Hypothalamus (tissue), 51 donors: ENCODE data around the gene ZNF391.
"Not testable (repeated sequence)": the region's sequence is repeated elsewhere in the genome, so short reads cannot be mapped to it uniquely, and the experiment has no call there.

Experiments used
- DNase-seq, 51 donors: peaks; one replicate each; lab custom pipeline; 2025; lab: John Stamatoyannopoulos, UW

The ZNF391 gene

DNA sequence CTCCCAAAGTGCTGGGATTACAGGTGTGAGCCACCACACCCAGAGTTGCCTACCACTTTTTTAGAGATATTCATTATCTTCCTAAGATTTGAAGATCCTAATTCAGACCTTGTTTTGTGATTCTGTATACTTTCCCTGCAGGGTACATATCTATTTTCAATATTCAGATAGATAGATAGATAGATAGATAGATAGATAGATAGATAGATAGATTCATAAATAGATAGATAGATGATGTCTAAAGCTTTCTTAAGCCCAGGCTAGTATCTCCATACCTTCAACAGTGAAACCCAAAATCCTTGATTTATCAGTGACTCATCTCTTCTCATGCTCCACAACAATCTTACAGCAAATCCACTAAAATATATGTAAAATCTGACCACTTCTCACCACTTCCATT lies 30.8 kb downstream of the ZNF391 start:
- no peak for DNase-seq

DNA sequence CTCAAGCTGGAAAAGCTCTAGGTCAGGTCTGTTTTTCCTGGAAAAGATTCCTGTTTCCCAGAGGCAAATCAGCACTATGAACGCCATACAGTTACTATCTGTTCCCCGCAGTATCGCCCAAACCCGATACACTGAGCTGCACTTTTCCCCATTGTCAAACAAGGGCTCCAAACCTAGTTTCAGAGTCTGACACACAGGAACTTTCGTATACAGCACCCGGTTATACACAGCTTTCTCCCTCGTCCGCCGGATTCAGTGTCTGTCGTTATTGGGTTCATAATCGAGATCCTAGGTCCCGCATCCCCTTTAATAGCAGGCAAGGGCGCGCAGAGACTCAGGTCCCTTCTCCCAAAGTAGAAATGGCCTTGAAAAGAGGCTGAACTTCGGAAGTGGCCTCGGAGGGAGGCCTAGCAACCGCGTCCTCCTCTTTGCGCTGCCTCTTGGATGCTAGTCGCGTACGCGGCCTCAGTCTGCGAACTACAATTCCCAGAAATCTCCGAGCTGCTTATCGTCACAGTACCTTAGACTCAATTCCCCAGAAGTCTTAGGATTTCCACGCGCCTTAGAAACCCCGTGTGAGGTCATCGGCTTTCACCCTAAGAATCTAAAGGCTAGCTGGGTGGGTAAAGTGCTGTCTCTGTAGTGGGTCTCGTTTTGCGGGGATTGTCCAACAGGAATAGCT lies 34.2 kb downstream of the ZNF391 start:
- peak in 19 of 51 donors; percentile 1 to 23 (median 7) for DNase-seq

DNA sequence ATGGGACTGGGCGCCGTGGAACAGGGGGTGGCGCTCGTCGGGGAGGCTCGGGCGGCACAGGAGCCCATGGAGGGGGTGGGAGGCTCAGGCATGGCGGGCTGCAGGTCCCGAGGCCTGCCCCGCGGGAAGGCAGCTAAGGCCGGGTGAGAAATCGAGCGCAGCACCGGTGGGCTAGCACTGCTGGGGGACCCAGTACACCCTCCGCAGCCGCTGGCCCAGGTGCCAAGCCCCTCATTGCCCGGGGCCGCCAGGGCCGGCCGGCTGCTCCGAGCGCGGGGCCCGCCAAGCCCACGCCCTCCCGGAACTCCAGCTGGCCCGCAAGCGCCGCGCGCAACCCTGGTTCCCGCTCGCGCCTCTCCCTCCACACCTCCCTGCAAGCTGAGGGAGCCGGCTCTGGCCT lies 36.3 kb downstream of the ZNF391 start:
- DNase-seq: not testable (repeated sequence)

DNA sequence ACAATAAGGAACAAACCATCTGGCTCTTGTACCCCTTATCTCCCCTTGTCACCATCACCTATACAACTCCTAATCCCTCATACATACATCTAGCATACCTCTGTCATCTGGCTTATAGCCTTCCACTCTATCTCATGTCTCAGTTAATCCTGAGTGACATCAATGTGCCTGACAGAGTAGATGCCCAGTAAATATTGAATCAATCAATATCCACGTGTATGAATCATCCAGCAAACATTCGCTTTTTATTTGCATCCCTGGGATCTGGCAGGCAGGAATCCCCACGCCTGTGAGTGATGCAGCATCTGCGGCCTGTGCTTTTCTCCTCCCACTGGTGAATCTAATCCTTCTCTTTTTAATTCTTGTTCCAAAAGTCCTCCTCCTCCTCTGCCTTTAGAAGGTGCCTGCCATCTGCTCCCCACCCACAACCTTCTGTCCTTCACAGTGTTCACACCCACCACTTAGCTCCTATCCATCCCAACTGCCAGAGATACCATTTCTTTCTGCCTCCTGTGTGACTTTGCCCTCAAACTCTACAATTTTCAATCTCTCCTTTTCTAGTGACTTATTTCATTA lies 37.6 kb downstream of the ZNF391 start:
- peak in 2 of 51 donors; percentile 33 to 39 for DNase-seq

DNA sequence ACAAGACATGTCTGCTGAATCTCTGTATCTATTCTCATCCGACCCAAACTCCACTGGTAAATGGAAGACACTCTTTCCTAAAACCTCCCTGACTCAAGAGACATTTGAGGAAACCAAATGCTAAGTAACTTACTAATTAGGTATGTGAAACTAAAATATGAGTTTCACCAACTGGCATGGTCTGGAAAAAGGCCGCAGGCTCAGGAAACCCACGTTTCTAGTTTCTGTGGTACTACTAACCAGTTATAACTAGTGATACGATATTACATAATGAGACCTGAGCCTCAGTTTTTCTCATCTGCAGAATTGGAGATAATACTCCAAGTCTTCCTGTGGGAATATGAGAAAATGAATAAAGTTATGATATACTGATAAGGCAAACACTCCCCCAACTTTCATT lies 39.9 kb downstream of the ZNF391 start:
- no peak for DNase-seq

DNA sequence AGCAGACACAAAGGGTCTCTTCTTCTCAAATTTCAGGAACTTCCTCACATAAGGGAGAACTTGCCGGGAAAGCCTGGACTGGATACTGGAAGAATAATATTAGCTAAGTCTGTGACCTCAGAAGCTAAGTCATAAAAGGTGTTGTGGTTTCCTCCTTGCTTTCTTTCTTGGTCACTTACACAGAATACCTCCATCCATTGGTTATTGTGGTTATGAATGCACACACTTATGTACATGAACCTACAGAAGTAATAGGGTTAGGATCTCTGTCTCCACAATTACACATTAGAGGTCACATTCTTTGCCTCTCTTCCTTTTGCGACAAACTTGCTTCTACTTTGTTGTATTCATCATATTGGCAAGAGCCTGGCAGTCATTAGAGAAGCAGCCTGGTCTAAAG lies 40.4 kb downstream of the ZNF391 start:
- DNase-seq: no peak

DNA sequence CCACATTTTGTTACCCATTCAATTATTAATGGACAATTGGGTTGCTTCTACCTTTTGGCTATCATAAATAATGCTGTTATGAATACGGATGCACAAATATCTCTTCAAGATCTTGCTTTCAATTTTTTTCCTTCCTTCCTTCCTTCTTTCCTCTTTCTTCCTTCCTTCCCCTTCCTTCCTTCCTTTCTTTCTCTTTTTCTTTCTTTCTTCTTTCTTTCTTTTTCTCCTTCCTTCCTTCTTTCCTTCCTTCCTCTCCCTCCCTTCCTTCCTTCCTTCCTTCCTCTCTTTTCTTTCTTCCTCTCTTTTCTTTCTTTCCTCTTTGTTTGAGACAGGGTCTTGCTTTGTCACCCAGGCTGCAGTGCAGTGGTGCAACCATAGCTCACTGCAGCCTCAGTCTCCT lies 45.2 kb downstream of the ZNF391 start:
- DNase-seq: no peak

DNA sequence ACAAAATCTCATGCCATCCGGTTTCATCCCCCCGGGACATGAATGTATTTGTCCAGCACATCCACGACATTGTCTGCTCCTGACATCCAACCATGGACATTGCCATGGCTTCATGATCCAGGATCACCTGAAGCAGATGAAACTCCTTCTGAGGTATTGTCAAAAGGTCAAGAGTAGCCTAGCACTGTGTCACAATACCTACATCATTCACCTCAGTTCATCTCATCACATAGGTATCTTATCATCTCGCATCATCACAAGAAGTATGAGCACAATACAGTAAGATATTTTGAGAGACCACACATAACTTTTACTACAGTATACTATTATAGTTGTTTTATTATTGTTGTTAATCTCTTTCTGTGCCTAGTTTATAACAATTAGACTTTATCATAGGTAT lies 50.8 kb downstream of the ZNF391 start:
- no peak for DNase-seq

DNA sequence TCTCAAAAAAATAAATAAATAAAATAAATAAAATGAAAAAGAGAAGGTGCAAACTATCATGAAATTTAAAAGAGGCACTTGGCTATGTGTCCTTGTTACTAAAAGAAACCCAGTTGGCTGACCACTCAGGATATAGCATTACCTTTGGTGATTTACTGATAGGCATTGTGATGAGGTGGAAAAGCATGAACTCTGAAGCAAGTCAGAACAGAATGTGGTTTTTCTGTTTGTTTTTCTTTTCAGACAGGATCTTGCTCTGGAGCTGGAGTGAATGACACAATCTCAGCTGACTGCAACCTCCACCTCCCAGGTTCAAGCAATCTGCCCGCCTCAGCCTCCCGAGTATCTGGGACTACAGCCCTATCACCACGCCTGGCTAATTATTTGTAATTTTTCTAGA lies 52.4 kb downstream of the ZNF391 start:
- DNase-seq: no peak

DNA sequence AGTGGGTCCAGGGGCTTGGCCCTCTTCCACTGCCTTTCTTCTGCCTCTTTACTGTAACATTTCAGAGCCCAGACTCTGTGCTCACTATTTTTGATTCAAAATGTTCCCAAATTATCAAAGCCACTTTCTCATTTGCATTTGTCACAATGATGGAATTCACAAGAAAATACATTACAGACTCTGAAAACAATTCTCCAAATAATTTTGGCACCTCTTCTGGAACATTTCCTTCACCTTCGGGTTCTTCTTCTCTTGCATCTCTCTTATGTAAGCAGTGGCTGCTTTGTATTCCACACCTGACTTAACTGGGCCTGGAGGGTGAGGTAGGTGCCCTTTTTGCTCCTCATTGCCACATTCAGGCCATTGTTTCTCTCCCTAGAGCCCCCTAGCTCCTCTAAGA lies 54.4 kb downstream of the ZNF391 start:
- DNase-seq: peak in 1 of 51 donors; percentile 4

DNA sequence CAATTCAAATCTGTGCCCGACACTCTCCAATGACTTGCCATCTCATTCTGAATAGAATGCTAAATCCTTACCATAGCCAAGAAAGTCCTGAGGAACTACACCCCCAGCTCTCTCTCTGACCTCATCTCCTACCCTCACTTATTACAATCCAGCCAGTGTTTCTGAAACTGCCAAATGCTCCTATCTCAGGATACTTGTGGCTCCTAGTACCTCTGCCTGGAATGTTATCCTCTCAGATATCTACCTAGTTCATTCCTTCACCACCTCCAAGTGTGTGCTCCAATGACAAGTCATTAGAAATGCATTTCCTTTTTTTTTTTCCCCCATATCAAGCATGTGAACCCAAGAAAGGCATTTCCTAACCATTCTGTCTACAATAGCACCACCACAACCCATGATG lies 59.9 kb downstream of the ZNF391 start:
- DNase-seq: no peak

DNA sequence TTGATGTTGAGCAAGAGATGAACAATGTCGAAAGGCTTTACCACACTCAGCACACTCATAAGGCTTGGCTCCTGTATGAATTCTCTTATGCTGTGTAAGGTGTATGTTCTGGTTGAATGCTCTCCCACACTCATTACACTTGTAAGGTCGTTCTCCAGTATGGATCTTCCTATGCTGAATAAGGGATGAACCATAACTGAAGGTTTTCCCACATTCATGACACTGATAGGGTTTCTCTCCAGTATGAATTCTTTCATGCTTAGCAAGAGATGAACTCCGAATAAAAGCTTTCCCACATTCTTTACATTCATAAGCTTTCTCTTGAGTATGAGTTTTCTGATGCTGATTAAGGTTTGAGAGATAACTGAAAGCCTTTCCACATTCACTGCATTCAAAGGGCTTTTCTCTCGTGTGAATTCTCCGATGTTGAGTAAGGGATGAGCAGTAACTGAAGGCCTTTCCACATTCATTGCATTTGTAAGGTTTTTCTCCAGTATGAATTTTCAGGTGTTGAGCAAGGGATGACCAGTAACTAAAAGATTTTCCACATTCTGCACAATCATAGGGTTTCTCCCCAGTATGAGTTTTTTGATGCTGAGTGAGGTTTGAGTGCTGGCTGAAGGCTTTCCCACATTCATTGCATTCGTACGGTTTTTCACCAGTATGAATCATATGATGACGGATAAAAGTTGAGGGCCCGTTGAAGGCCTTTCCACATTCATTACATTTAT lies 63.3 kb downstream of the ZNF391 start:
- DNase-seq: no peak

DNA sequence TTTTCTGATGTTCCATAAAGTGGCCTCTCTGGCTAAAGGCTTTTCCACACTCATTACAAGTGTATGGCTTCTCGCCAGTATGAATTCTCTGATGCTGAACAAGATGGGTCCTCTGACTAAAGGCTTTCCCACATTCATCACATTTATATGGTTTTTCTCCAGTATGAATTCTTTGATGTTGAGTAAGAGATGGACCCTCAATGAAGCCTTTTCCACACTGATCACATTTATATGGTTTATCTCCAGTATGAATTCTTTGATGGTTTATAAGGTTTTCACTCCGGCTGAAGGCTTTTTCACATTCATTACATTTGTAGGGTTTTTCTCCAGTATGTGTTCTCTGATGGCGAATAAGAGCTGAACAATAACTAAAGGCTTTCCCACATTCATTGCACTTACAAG lies 63.9 kb downstream of the ZNF391 start:
- DNase-seq: no peak
